HepG2 (cell line): Measurements from ENCODE around the gene FAM20A. TPM values are rescaled to one million over a fixed set of nuclear protein-coding genes. Genes with fewer than 3 reads are reported as not detected.

Experiments used
- ATF1 ChIP-seq: IDR thresholded peaks from 2 replicates; pipeline ENCODE4 v1.6.1; 2016; ENCODE audit warnings: mild to moderate bottlenecking, control low read depth
- ATF7 ChIP-seq, 2 experiments: fragments of 450-650 bp in 1 of 2; sonication (generic) in 1 of 2; formaldehyde crosslinking in 1 of 2; IDR thresholded peaks; 2 replicates each; pipeline versions ENCODE4 v1.4.0 to v1.6.1; 2016 to 2020; ENCODE audit warnings: antibody characterized with exemption in 1 of 2, mild to moderate bottlenecking in 1 of 2, missing genetic modification reagents in 1 of 2
- E2F1 ChIP-seq: sonication (generic); formaldehyde crosslinking; IDR thresholded peaks from 2 replicates; pipeline ENCODE4 v1.5.0; 2020; ENCODE audit warnings: missing genetic modification reagents
- EP300 ChIP-seq, 3 experiments: sonication (generic) in 1 of 3; formaldehyde crosslinking in 1 of 3; IDR thresholded peaks; 2 replicates each; pipeline versions ENCODE4 v1.5.1 to v1.6.1; 2011 to 2020; ENCODE audit warnings: low read depth in 2 of 3, low read length in 2 of 3, borderline replicate concordance in 1 of 3, improper control_type of control experiment in 1 of 3, mild to moderate bottlenecking in 1 of 3, missing genetic modification reagents in 1 of 3, moderate library complexity in 1 of 3
- FOXA1 ChIP-seq, 2 experiments: fragments of 450-650 bp in 1 of 2; sonication (generic) in 1 of 2; formaldehyde crosslinking in 1 of 2; IDR thresholded peaks; 2 replicates each; pipeline versions ENCODE4 v1.4.0 to v1.6.1; 2016 to 2020; ENCODE audit warnings: missing genetic modification reagents in 1 of 2
- FOXJ3 ChIP-seq: sonication (generic); formaldehyde crosslinking; IDR thresholded peaks from 2 replicates; pipeline ENCODE4 v1.4.0; 2020; ENCODE audit warnings: missing genetic modification reagents, mild to moderate bottlenecking, borderline replicate concordance
- FOXO1 ChIP-seq: sonication (generic); formaldehyde crosslinking; IDR thresholded peaks from 2 replicates; pipeline ENCODE4 v1.4.0; 2020; ENCODE audit warnings: missing genetic modification reagents
- GATA4 ChIP-seq: sonication (generic); IDR thresholded peaks from 2 replicates; pipeline ENCODE4 v1.6.1; 2016; ENCODE audit warnings: antibody characterized with exemption, low read depth, borderline replicate concordance
- KDM2A ChIP-seq: sonication (generic); formaldehyde crosslinking; IDR thresholded peaks from 2 replicates; pipeline ENCODE4 v1.4.0; 2020; ENCODE audit warnings: low read depth, missing genetic modification reagents, borderline replicate concordance
- MLLT10 ChIP-seq: sonication (generic); formaldehyde crosslinking; IDR thresholded peaks from 2 replicates; pipeline ENCODE4 v1.4.0; 2020; ENCODE audit warnings: missing genetic modification reagents
- NFIC ChIP-seq: IDR thresholded peaks from 2 replicates; pipeline ENCODE4 v1.6.1; 2012; ENCODE audit warnings: mild to moderate bottlenecking, low read length, inconsistent platforms
- NFYC ChIP-seq: IDR thresholded peaks from 2 replicates; pipeline ENCODE4 v1.6.1; 2016; ENCODE audit warnings: missing genetic modification reagents, missing compliant biosample characterization
- SNAPC5 ChIP-seq: sonication (generic); formaldehyde crosslinking; IDR thresholded peaks from 2 replicates; pipeline ENCODE4 v1.8.1; 2023; ENCODE audit warnings: mild to moderate bottlenecking, missing genetic modification reagents, borderline replicate concordance
- SOX6 ChIP-seq, 2 experiments: fragments of 450-650 bp in 1 of 2; sonication (generic) in 1 of 2; formaldehyde crosslinking in 1 of 2; IDR thresholded peaks; 2 replicates each; pipeline versions ENCODE4 v1.4.0 to v1.6.1; 2017 to 2020; ENCODE audit warnings: antibody characterized with exemption in 1 of 2, mild to moderate bottlenecking in 1 of 2, missing genetic modification reagents in 1 of 2
- TCF12 ChIP-seq, 2 experiments: fragments of 450-650 bp in 1 of 2; sonication (generic) in 1 of 2; formaldehyde crosslinking in 1 of 2; IDR thresholded peaks; 2 replicates each; pipeline versions ENCODE4 v1.6.1 to v1.8.0; 2017 to 2022; ENCODE audit warnings: antibody characterized with exemption in 1 of 2, mild to moderate bottlenecking in 1 of 2, missing genetic modification reagents in 1 of 2, moderate library complexity in 1 of 2
- TP53 ChIP-seq: sonication (generic); formaldehyde crosslinking; conservative IDR thresholded peaks from 2 replicates; pipeline ENCODE4 v1.4.0; 2020; ENCODE audit warnings: missing genetic modification reagents
- ZNF124 ChIP-seq: sonication (generic); formaldehyde crosslinking; IDR thresholded peaks from 2 replicates; pipeline ENCODE4 v1.4.0; 2020; ENCODE audit warnings: missing genetic modification reagents
- ZNF160 ChIP-seq: sonication (generic); formaldehyde crosslinking; IDR thresholded peaks from 2 replicates; pipeline ENCODE4 v1.8.0; 2022; ENCODE audit warnings: mild to moderate bottlenecking, inconsistent platforms, missing genetic modification reagents
- ZNF296 ChIP-seq: sonication (generic); formaldehyde crosslinking; conservative IDR thresholded peaks from 2 replicates; pipeline ENCODE4 v1.5.0; 2020; ENCODE audit warnings: mild to moderate bottlenecking, missing genetic modification reagents
- ZNF367 ChIP-seq: sonication (generic); formaldehyde crosslinking; IDR thresholded peaks from 2 replicates; pipeline ENCODE4 v1.4.0; 2020; ENCODE audit warnings: missing genetic modification reagents, borderline replicate concordance
- ZNF430 ChIP-seq: sonication (generic); formaldehyde crosslinking; IDR thresholded peaks from 2 replicates; pipeline ENCODE4 v1.9.0; 2021; ENCODE audit warnings: mild to moderate bottlenecking, missing genetic modification reagents
- ZNF883 ChIP-seq: sonication (generic); formaldehyde crosslinking; IDR thresholded peaks from 2 replicates; pipeline ENCODE4 v1.5.1; 2020; ENCODE audit warnings: mild to moderate bottlenecking, missing genetic modification reagents; ENCODE audit errors: not compliant biosample characterization
- ZSCAN29 ChIP-seq: sonication (generic); formaldehyde crosslinking; conservative IDR thresholded peaks from 2 replicates; pipeline ENCODE4 v1.4.0; 2020; ENCODE audit warnings: mild to moderate bottlenecking, missing genetic modification reagents
- polyA plus RNA-seq, 8 experiments: library from polyadenylated mRNA; depleted of rRNA in 3 of 8; stranded (reverse) in 7 of 8; unstranded in 1 of 8; fragments of >200 nt; fragmentation: Illumina TruSeq in 4 of 8; extraction: Trizol in 4 of 8; gene quantifications; 2 replicates each; pipeline versions ENCODE4 v1.2.1 to v1.2.3, GENCODE V29; 2011 to 2016; ENCODE audit warnings: low read depth in 4 of 8, missing spikeins in 1 of 8, mixed read lengths in 1 of 8; ENCODE audit not compliant: insufficient read depth in 1 of 8
- total RNA-seq, 5 experiments: library from RNA; depleted of rRNA; stranded (reverse); fragments of >200 nt; fragmentation: Illumina TruSeq; extraction: Trizol; gene quantifications; 2 replicates each; pipeline ENCODE4 v1.2.3, GENCODE V29; 2016; ENCODE audit warnings: low read depth in 1 of 5
- TF ChIP-seq, protein P1 (sequence below): sonication (generic); formaldehyde crosslinking; IDR thresholded peaks from 2 replicates; pipeline ENCODE4 v1.4.0; 2020; ENCODE audit warnings: mild to moderate bottlenecking, missing genetic modification reagents
- TF ChIP-seq, protein P2 (sequence below): sonication (generic); formaldehyde crosslinking; IDR thresholded peaks from 2 replicates; pipeline ENCODE4 v1.5.0; 2020; ENCODE audit warnings: missing genetic modification reagents

The FAM20A gene
- total and polyA plus RNA-seq, 2 of the 13 experiments (the other 11 are each of a cell fraction or from before 2014, with no cell fraction given) = 9.3 to 20.7 TPM

DNA sequence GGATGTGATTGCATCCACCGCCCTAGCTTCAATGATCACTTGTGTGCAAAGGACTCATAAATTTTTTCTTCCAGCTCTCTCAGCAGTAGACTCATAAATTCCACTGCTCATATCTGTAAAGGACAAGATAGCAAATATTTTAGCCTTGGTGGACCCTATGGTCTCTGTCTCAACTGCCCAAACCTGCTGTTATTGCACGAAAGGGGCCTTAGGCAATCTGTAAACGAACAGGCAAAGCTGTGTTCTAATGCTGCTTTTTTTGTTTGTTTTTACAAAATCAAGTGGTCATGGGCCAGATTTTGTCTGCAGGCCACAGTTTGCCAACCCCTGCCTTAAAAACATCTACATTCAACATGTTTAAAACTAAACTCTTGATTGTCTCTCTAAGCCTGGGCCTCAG is 34.1 kb downstream of the FAM20A start (continued):
- TF ChIP-seq TCF12 (IDR thresholded peaks at IDR 0.05) (no peak), TCF12 (CRISPR knock-in tag; IDR thresholded peaks at IDR 0.05) (no peak), KDM2A (CRISPR knock-in tag) (no peak), ZNF430 (CRISPR knock-in tag) (no peak), ZNF883 (CRISPR knock-in tag) (no peak), FOXO1 (CRISPR knock-in tag) (no peak), ZNF124 (no peak), FOXA1 (IDR thresholded peaks at IDR 0.05) (no peak), FOXA1 (CRISPR knock-in tag; IDR thresholded peaks at IDR 0.05) (0 out of 2 replicates have a peak, but pooled peaks have one; percentile 28), FOXJ3 (CRISPR knock-in tag) (peak; percentile 44; the same call in 1 of the 2 replicates), ZSCAN29 (no peak), SNAPC5 (CRISPR knock-in tag) (no peak), NFYC (CRISPR knock-in tag) (no peak), NFIC (no peak; the same call in 1 of the 2 replicates), ATF7 (IDR thresholded peaks at IDR 0.05) (no peak), ATF7 (CRISPR knock-in tag; IDR thresholded peaks at IDR 0.05) (no peak), E2F1 (CRISPR knock-in tag) (no peak), ZNF367 (CRISPR knock-in tag) (no peak), ZNF160 (no peak), ZNF296 (no peak), GATA4 (no peak), ATF1 (CRISPR knock-in tag) (no peak), EP300 (IDR thresholded peaks at IDR 0.05; ENCODE audit: low read depth in 2 of 2, low read length in 2 of 2) (peak in 1 of 2 experiments; percentile 60; a peak in 1 of 4 replicates), EP300 (CRISPR knock-in tag; IDR thresholded peaks at IDR 0.05; ENCODE audit: borderline replicate concordance) (no peak), TP53 (no peak), SOX6 (IDR thresholded peaks at IDR 0.05) (no peak), SOX6 (CRISPR knock-in tag; IDR thresholded peaks at IDR 0.05) (0 out of 2 replicates have a peak, but pooled peaks have one; percentile 33), MLLT10 (no peak)
- TF ChIP-seq, protein P1, sequence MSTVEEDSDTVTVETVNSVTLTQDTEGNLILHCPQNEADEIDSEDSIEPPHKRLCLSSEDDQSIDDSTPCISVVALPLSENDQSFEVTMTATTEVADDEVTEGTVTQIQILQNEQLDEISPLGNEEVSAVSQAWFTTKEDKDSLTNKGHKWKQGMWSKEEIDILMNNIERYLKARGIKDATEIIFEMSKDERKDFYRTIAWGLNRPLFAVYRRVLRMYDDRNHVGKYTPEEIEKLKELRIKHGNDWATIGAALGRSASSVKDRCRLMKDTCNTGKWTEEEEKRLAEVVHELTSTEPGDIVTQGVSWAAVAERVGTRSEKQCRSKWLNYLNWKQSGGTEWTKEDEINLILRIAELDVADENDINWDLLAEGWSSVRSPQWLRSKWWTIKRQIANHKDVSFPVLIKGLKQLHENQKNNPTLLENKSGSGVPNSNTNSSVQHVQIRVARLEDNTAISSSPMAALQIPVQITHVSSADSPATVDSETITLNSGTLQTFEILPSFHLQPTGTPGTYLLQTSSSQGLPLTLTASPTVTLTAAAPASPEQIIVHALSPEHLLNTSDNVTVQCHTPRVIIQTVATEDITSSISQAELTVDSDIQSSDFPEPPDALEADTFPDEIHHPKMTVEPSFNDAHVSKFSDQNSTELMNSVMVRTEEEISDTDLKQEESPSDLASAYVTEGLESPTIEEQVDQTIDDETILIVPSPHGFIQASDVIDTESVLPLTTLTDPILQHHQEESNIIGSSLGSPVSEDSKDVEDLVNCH (CRISPR knock-in tag) = no peak
- TF ChIP-seq, protein P2, sequence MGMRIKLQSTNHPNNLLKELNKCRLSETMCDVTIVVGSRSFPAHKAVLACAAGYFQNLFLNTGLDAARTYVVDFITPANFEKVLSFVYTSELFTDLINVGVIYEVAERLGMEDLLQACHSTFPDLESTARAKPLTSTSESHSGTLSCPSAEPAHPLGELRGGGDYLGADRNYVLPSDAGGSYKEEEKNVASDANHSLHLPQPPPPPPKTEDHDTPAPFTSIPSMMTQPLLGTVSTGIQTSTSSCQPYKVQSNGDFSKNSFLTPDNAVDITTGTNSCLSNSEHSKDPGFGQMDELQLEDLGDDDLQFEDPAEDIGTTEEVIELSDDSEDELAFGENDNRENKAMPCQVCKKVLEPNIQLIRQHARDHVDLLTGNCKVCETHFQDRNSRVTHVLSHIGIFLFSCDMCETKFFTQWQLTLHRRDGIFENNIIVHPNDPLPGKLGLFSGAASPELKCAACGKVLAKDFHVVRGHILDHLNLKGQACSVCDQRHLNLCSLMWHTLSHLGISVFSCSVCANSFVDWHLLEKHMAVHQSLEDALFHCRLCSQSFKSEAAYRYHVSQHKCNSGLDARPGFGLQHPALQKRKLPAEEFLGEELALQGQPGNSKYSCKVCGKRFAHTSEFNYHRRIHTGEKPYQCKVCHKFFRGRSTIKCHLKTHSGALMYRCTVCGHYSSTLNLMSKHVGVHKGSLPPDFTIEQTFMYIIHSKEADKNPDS (CRISPR knock-in tag) = no peak
